Activated CD4-positive, alpha-beta T cell treated with anti-CD3 and anti-CD28 coated beads for 36 hours (primary cell): ENCODE measurements around the gene SLC5A9. TPM values are rescaled to one million over a fixed set of nuclear protein-coding genes. Genes with fewer than 3 reads are reported as not detected.
"Not testable (repeated sequence)": the region's sequence is repeated elsewhere in the genome, so short reads cannot be mapped to it uniquely, and the experiment has no call there.

Experiments used
- ATAC-seq: fragments of 200-7000 bp; cut with Tn5 transposase; one replicate; pipeline ENCODE4 v1.10.0; 2021; ENCODE audit warnings: mild to moderate bottlenecking, moderate library complexity
- CTCF ChIA-PET: fragments of 350-600 bp; sonication (Branson Sonifier 250); formaldehyde crosslinking; loops from one replicate; lab custom pipeline; 2021; ENCODE audit warnings: antibody characterized with exemption; lab: Charles Lee
- POLR2A ChIA-PET: fragments of 350-600 bp; sonication (Branson Sonifier 250); formaldehyde crosslinking; loops from one replicate; lab custom pipeline; 2021; ENCODE audit warnings: antibody characterized with exemption, inconsistent platforms; lab: Charles Lee
- DNase-seq: peaks from one replicate; pipeline ENCODE4 v3.0.0-alpha.2; 2020
- H3K27ac Mint-ChIP-seq: one replicate; pipeline ENCODE4 v1.8.0; 2021; ENCODE audit warnings: mixed read lengths
- H3K27me3 Mint-ChIP-seq: one replicate; pipeline ENCODE4 v1.8.0; 2021; ENCODE audit warnings: mixed read lengths
- H3K36me3 Mint-ChIP-seq: one replicate; pipeline ENCODE4 v1.8.0; 2021; ENCODE audit warnings: low read depth, mixed read lengths
- H3K4me1 Mint-ChIP-seq: one replicate; pipeline ENCODE4 v1.8.0; 2021; ENCODE audit warnings: mixed read lengths
- H3K4me3 Mint-ChIP-seq: one replicate; pipeline ENCODE4 v1.8.0; 2021; ENCODE audit warnings: mild to moderate bottlenecking, moderate library complexity, mixed read lengths
- H3K9me3 Mint-ChIP-seq: one replicate; pipeline ENCODE4 v1.8.0; 2021; ENCODE audit warnings: low read depth, mixed read lengths
- intact Hi-C, 2 experiments: fragments of 100-400 bp; cut with DNase I in 1 of 2; cut with micrococcal nuclease in 1 of 2; formaldehyde crosslinking; loops; one replicate each; pipeline versions ENCODE4 v1.14.2 to v1.15.1; 2022 to 2024; cut with DNase I, micrococcal nuclease
- total RNA-seq, 2 experiments: library from RNA; stranded (reverse); gene quantifications; one replicate each; pipeline ENCODE4 v1.2.3, GENCODE V29; 2021

Gene SLC5A9
- total RNA-seq, 2 experiments from 2014 or later = not detected

- ATAC-seq, intact Hi-C loops, H3K4me1 Mint-ChIP-seq, DNase-seq, H3K36me3 Mint-ChIP-seq, POLR2A ChIA-PET, CTCF ChIA-PET, H3K27ac Mint-ChIP-seq, H3K27me3 Mint-ChIP-seq, H3K4me3 Mint-ChIP-seq: not testable (repeated sequence)
- H3K9me3 Mint-ChIP-seq = peaks cover 14% of the 10 kb centered on the region
Measured at GRCh38 chr1:48282329-48282728, 59.8 kb downstream of the SLC5A9 start.

- H3K27me3 Mint-ChIP-seq, H3K9me3 Mint-ChIP-seq, H3K36me3 Mint-ChIP-seq, DNase-seq, H3K4me1 Mint-ChIP-seq, ATAC-seq, H3K27ac Mint-ChIP-seq, POLR2A ChIA-PET, H3K4me3 Mint-ChIP-seq, intact Hi-C loops: not testable (repeated sequence)
- CTCF ChIA-PET = interaction anchor here (0.6 to 1.2 kb wide), 3 partner anchors 14 to 76 kb away, joined by 3 read pairs; no protein-coding TSS in a partner anchor
Measured at GRCh38 chr1:48284696-48285420, 62.3 kb downstream of the SLC5A9 start.

- ATAC-seq (no peak), DNase-seq (no peak)
- Mint-ChIP-seq H3K27me3 (peaks cover 2% of the 10 kb centered on the region), H3K4me3 (no peak overlapping the region), H3K27ac (no peak overlapping the region), H3K36me3 (no peaks in the 10 kb centered on the region), H3K9me3 (peaks cover 5% of the 10 kb centered on the region), H3K4me1 (no peaks in the 10 kb centered on the region)
- intact Hi-C loops = no loop called here
- POLR2A ChIA-PET = no interaction called here
- CTCF ChIA-PET = interaction anchor here (0.6 to 1.2 kb wide), 3 partner anchors 15 to 76 kb away, joined by 3 read pairs; no protein-coding TSS in a partner anchor
Measured at GRCh38 chr1:48285525-48285924, 63.0 kb downstream of the SLC5A9 start.

GRCh38 chr1:48291421-48291820 is 68.9 kb downstream of the SLC5A9 start:
- Mint-ChIP-seq H3K4me3 (no peak overlapping the region), H3K27ac (no peak overlapping the region), H3K27me3 (no peaks in the 10 kb centered on the region), H3K4me1 (no peaks in the 10 kb centered on the region), H3K9me3 (no peaks in the 10 kb centered on the region), H3K36me3 (no peaks in the 10 kb centered on the region)
- POLR2A ChIA-PET = no interaction called here
- ATAC-seq = no peak
- CTCF ChIA-PET = no interaction called here
- intact Hi-C loops = no loop called here
- no peak for DNase-seq

GRCh38 chr1:48292706-48293105 is 70.2 kb downstream of the SLC5A9 start:
- H3K27ac Mint-ChIP-seq = no peak overlapping the region
- no peaks in the 10 kb centered on the region for H3K27me3 Mint-ChIP-seq
- no peaks in the 10 kb centered on the region for H3K9me3 Mint-ChIP-seq
- no peak for DNase-seq
- no peaks in the 10 kb centered on the region for H3K36me3 Mint-ChIP-seq
- POLR2A ChIA-PET = no interaction called here
- ATAC-seq = no peak
- intact Hi-C loops = no loop called here
- no peak overlapping the region for H3K4me3 Mint-ChIP-seq
- H3K4me1 Mint-ChIP-seq = no peaks in the 10 kb centered on the region
- CTCF ChIA-PET = no interaction called here

- CTCF ChIA-PET = not testable (repeated sequence)
Measured at GRCh38 chr1:48294094-48294493, 71.6 kb downstream of the SLC5A9 start.

GRCh38 chr1:48294656-48295055 is 72.1 kb downstream of the SLC5A9 start:
- DNase-seq = no peak
- ChIA-PET POLR2A (no interaction called here), CTCF (no interaction called here)
- Mint-ChIP-seq H3K27ac (no peak overlapping the region), H3K36me3 (no peaks in the 10 kb centered on the region), H3K9me3 (no peaks in the 10 kb centered on the region), H3K4me3 (no peak overlapping the region), H3K27me3 (no peaks in the 10 kb centered on the region), H3K4me1 (no peaks in the 10 kb centered on the region)
- ATAC-seq = no peak
- intact Hi-C loops = no loop called here

More at GRCh38 chr1:48294094-48294493, 71.6 kb downstream of the SLC5A9 start:
- H3K27ac Mint-ChIP-seq, intact Hi-C loops, H3K27me3 Mint-ChIP-seq, H3K9me3 Mint-ChIP-seq, POLR2A ChIA-PET, H3K4me1 Mint-ChIP-seq, ATAC-seq, H3K4me3 Mint-ChIP-seq, DNase-seq, H3K36me3 Mint-ChIP-seq: not testable (repeated sequence)

Other genes with a start within 250 kb of the SLC5A9 start
- gene TRABD2B, start 225.3 kb upstream of the SLC5A9 start, total RNA-seq = not detected
- gene SPATA6, start 249.5 kb downstream of the SLC5A9 start, total RNA-seq = 1 to 10 TPM; 2.8 to 3.3 TPM